Astrocyte of the spinal cord (primary cell): ENCODE data around the gene CACNB3.

Source experiments
- DNase-seq: peaks from one replicate; pipeline ENCODE4 v3.0.0; 2011; ENCODE audit warnings: low read depth, low spot score
- H3K4me3 ChIP-seq: 2 replicates; pipeline ENCODE4 v1.5.1; 2011; ENCODE audit warnings: low read depth, mild to moderate bottlenecking, low read length, moderate library complexity
- CTCF ChIP-seq: IDR thresholded peaks from 2 replicates; pipeline ENCODE4 v1.5.1; 2012; ENCODE audit warnings: low read depth, mild to moderate bottlenecking, low read length, inconsistent platforms
- in situ Hi-C: cut with HindIII; loops from 2 replicates; pipeline ENCODE4 v1.10.0; 2017; ENCODE audit warnings: low sequenced_read_pairs

CACNB3 gene

DNA sequence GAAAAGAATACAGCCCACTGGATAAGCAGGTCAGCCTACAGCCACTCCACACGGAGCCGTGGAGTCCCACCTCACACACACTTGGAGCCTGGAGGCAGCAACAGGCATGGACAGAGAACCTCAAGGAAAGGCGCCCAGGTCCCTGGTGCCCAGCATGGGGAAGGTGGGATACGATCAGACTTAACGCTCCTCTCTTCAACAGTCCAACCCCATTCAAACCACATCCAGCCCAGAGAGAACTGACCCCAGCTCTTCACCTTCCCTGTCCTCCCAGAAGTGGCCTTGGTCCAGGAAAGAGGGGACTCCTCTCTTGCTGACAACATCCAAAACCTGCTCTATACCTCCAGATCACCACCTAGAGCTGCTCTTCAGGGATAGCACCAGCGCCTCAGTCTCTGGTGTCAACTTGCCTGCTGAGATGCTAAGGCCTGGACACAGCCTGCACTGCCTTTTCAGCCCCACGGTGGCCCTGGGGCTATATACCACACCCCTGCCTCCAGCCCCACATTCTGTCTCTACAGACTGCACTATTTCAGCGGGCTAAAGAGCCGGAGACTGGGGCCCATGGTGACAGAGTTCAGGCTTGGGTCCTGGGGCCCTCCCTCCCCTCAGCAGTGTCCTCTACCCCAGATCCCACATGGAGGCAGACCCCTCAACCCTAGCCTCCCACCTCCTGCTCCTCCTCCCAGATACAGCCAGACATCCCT is 36.4 kb upstream of the CACNB3 start:
- DNase-seq = no peak
- in situ Hi-C loops = no loop called here
- H3K4me3 ChIP-seq = no peak overlapping the region
- TF ChIP-seq CTCF = no peak

DNA sequence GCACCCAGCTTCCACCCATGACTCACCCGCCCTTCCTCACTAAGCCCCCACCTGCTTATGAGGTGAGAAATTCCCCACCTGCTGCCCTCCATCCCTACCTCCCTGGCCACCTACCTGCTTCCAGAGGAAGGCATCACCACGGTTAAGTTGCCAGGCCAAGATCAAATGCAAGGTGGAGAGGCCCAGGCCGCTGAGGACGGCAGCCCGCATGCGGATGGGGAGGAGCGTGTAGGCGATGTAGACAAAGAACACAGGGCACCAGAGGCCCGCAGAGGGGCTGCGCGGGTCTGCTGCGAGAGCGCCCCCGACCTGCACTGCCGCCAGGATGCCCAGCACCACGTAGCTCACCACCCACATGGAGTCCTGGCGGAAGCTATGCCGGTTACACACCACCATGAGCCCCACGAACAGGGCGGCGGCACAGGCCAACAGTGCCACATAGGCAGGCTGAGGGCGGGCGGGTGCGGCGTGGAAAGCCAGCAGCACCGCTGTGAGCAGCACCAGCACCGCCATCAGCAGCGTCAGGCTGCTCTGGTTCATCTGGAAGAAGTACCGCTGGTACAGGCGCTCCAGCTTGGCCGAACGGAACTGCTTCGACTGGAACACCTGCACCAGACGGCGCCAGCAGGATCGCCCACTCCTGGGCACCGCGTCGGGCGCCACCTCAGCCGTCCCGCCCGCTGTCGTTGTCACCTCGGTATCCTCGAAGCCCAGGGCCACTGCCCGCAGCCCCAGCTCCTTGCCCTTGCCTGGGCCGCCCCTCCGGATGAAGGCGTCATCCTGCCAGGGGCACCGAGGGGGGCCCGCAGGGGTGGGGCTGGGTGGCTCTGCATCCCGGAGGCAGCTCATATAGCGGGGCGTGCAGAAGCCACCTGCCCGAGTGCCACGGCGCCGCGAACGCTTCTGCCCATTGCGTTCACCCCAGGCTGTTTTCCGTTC is 35.6 kb upstream of the CACNB3 start:
- no peak for DNase-seq
- no peak overlapping the region for H3K4me3 ChIP-seq
- in situ Hi-C loops = no loop called here
- TF ChIP-seq CTCF = no peak

DNA sequence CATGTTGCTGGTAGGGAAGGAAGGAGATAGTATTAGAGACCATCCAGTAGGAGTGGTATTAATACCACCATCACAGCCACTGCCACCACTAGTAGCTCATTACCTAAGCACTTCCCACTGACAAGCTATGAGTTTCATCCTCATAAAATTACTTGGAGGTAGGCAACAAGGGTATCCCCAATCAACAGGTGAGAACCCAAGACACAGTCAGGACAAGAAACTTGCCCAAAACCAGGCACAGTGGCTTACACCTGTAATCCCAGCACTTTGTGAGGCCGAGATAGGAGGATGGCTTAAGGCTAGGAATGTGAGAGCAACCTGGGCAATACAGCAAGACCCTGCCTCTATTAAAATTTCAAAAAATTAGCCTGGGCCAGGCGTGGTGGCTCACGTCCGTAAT is 34.9 kb upstream of the CACNB3 start:
- no peak overlapping the region for H3K4me3 ChIP-seq
- no peak for DNase-seq
- TF ChIP-seq CTCF = no peak
- in situ Hi-C loops = no loop called here

- H3K4me3 ChIP-seq = peak overlapping the region; percentile 83
- no peak for DNase-seq
- no peak for TF ChIP-seq CTCF
- in situ Hi-C loops = no loop called here
Measured at GRCh38 chr12:48786591-48787544, 31.4 kb upstream of the CACNB3 start.

- no peak for DNase-seq
- in situ Hi-C loops = no loop called here
- no peak for TF ChIP-seq CTCF
- H3K4me3 ChIP-seq = peak overlapping the region; percentile 83
Measured at GRCh38 chr12:48787791-48788523, 30.3 kb upstream of the CACNB3 start.
